GM19239 (cell line): ENCODE results near the gene SEMA6B.

Experiments used
- DNase-seq: peaks from one replicate; pipeline ENCODE4 v3.0.0; 2011; ENCODE audit warnings: low spot score; ENCODE audit not compliant: insufficient read length
- FAIRE-seq: peaks from 2 replicates; lab custom pipeline; 2011; peaks lifted over from hg19 to GRCh38; lab: Jason Lieb, UNC

SEMA6B gene

DNA sequence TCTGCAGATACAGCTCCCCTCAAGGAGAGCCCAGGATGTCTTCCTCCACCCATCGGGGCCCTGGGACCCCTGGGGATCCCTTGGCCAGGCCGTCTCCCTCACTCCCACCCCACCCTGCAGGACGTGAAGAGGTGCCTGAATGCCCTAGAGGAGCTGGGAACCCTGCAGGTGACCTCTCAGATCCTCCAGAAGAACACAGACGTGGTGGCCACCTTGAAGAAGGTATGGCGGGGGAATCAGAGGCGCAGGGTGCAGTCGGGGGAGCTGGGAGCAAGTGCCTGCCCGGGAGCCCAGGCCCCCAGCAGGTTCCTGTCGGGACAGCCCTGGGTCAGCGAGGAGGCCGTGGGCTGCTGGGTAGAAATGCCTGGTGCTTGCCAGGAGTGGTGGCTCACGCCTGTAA lies 60.8 kb downstream of the SEMA6B start:
- no peak for DNase-seq
- FAIRE-seq, result no peak

GRCh38 chr19:4497770-4498389 lies 61.6 kb downstream of the SEMA6B start:
- DNase-seq, result no peak
- no peak for FAIRE-seq

- FAIRE-seq, result no peak
Measured at GRCh38 chr19:4496304-4496703, 63.2 kb downstream of the SEMA6B start.

DNA sequence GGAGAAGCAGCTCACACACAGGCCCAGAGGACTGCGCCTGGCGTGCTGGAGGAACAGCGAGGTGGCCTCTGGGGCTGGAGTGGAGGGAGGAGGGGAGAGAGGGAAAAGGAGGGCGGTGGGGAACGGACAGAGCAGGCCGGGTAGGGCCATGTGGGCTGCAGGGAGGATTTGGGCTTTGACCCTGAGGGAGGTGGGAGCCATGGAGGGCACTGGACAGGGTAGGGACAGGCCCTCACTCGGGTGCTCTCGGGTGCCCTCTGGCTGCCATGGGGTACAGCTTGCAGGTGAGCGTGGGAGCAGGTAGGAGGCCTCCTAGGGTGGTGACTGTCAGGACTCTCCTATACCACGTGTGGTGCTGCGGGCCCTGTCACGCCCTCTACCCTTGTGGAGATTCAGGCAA lies 64.0 kb downstream of the SEMA6B start:
- FAIRE-seq (no peak), DNase-seq (no peak)

More at GRCh38 chr19:4496304-4496703, 63.2 kb downstream of the SEMA6B start:
- DNase-seq, result no peak

- DNase-seq (no peak), FAIRE-seq (no peak)
Measured at GRCh38 chr19:4494691-4495064, 64.8 kb downstream of the SEMA6B start.

- FAIRE-seq, result no peak
- no peak for DNase-seq
Measured at GRCh38 chr19:4493929-4494690, 65.4 kb downstream of the SEMA6B start.

GRCh38 chr19:4493104-4493928 lies 66.2 kb downstream of the SEMA6B start:
- FAIRE-seq (no peak), DNase-seq (no peak)
